GM18520 (cell line): ENCODE results near the gene NAPSA.
"Not testable (repeated sequence)": the region's sequence is repeated elsewhere in the genome, so short reads cannot be mapped to it uniquely, and the experiment has no call there.

Experiments
- ATAC-seq: cut with Tn5 transposase; IDR thresholded peaks from one replicate; pipeline ENCODE4 v1.9.1; 2021; ENCODE audit not compliant: unreplicated experiment

Gene NAPSA

GRCh38 chr19:50361290-50362029 lies 4.0 kb downstream of the NAPSA start:
- ATAC-seq = no peak

GRCh38 chr19:50359328-50359818 lies 6.1 kb downstream of the NAPSA start:
- ATAC-seq = no peak

- ATAC-seq = no peak
Observed at GRCh38 chr19:50358483-50359327, 6.7 kb downstream of the NAPSA start.

- no peak for ATAC-seq
Observed at GRCh38 chr19:50357178-50358100, 8.0 kb downstream of the NAPSA start.

GRCh38 chr19:50356691-50357177 lies 8.7 kb downstream of the NAPSA start:
- ATAC-seq = no peak

GRCh38 chr19:50353487-50353880 lies 12.0 kb downstream of the NAPSA start:
- ATAC-seq = not testable (repeated sequence)

- no peak for ATAC-seq
Observed at GRCh38 chr19:50352242-50352641, 13.2 kb downstream of the NAPSA start.

GRCh38 chr19:50349277-50350057 lies 16.0 kb downstream of the NAPSA start:
- ATAC-seq = no peak

- peak; percentile 46 for ATAC-seq
Observed at GRCh38 chr19:50347089-50347581, 18.3 kb downstream of the NAPSA start.

- peak; percentile 29 for ATAC-seq
Observed at GRCh38 chr19:50344661-50345318, 20.6 kb downstream of the NAPSA start.

GRCh38 chr19:50341091-50341564 lies 24.3 kb downstream of the NAPSA start:
- peak; percentile 62 for ATAC-seq

- no peak for ATAC-seq
Observed at GRCh38 chr19:50340331-50340730, 25.1 kb downstream of the NAPSA start.

GRCh38 chr19:50337031-50337430 lies 28.4 kb downstream of the NAPSA start:
- not testable (repeated sequence) for ATAC-seq

GRCh38 chr19:50334741-50335421 lies 30.6 kb downstream of the NAPSA start:
- ATAC-seq = no peak

GRCh38 chr19:50333737-50334617 lies 31.5 kb downstream of the NAPSA start:
- peak; percentile 18 for ATAC-seq

- peak; percentile 52 for ATAC-seq
Observed at GRCh38 chr19:50333235-50333736, 32.2 kb downstream of the NAPSA start.
